HCT116 (cell line): ENCODE results near the gene PSTPIP2. TPM values are rescaled to one million over a fixed set of nuclear protein-coding genes. Genes with fewer than 3 reads are reported as not detected.

Source experiments
- ATF3 ChIP-seq: IDR thresholded peaks from 2 replicates; pipeline ENCODE4 v1.6.1; 2012
- CEBPB ChIP-seq: IDR thresholded peaks from 2 replicates; pipeline ENCODE4 v1.6.1; 2012; ENCODE audit warnings: low read depth
- CTCF ChIP-seq, 3 experiments: fragments of 200-600 bp in 1 of 3; sonication (generic) in 1 of 3; IDR thresholded peaks in 2 of 3; conservative IDR thresholded peaks in 1 of 3; 2 replicates each; pipeline ENCODE4 v1.5.1; 2012 to 2017; ENCODE audit warnings: low read depth in 2 of 3, low read length in 2 of 3, antibody characterized with exemption in 1 of 3, borderline replicate concordance in 1 of 3, control low read depth in 1 of 3, mild to moderate bottlenecking in 1 of 3, mixed read lengths in 1 of 3, mixed run types in 1 of 3, moderate library complexity in 1 of 3; ENCODE audit not compliant: insufficient read depth in 1 of 3
- ELF1 ChIP-seq: IDR thresholded peaks from 2 replicates; pipeline ENCODE4 v1.6.1; 2012; ENCODE audit warnings: low read depth, borderline replicate concordance
- EZH2phosphoT487 ChIP-seq: fragments of 200-600 bp; IDR thresholded peaks from 2 replicates; pipeline ENCODE4 v1.6.1; 2018; ENCODE audit warnings: antibody characterized with exemption, borderline replicate concordance
- POLR2AphosphoS5 ChIP-seq: IDR thresholded peaks from 2 replicates; pipeline ENCODE4 v1.6.1; 2011; ENCODE audit warnings: mild to moderate bottlenecking, low read depth, low read length, moderate library complexity
- SP1 ChIP-seq: IDR thresholded peaks from 2 replicates; pipeline ENCODE4 v1.6.1; 2012; ENCODE audit warnings: low read depth
- YY1 ChIP-seq: IDR thresholded peaks from 2 replicates; pipeline ENCODE4 v1.6.1; 2011; ENCODE audit warnings: low read length, low read depth, moderate library complexity, mild to moderate bottlenecking; ENCODE audit not compliant: insufficient replicate concordance; ENCODE audit errors: extremely low read depth
- ZBTB33 ChIP-seq: IDR thresholded peaks from 2 replicates; pipeline ENCODE4 v1.6.1; 2011; ENCODE audit warnings: mild to moderate bottlenecking, low read length, moderate library complexity; ENCODE audit not compliant: insufficient replicate concordance; ENCODE audit errors: extremely low read depth
- ZFX ChIP-seq: fragments of 450-650 bp; IDR thresholded peaks from 2 replicates; pipeline ENCODE4 v1.6.1; 2017
- total RNA-seq: library from RNA; stranded (reverse); gene quantifications from one replicate; pipeline ENCODE4 v1.2.1, GENCODE V29; 2021; ENCODE audit not compliant: unreplicated experiment

PSTPIP2 gene
- total RNA-seq, 1 experiment from 2014 or later = 20.0 TPM

GRCh38 chr18:46104128-46104911, 32.3 kb upstream of the PSTPIP2 start, which contains the start of gene HAUS1 (continued):
- TF ChIP-seq ATF3 (no peak), ELF1 (0 out of 2 replicates have a peak, but pooled peaks have one; percentile 20), CTCF (IDR thresholded peaks at IDR 0.05 in 2 of 3, conservative IDR thresholded peaks at IDR 0.05 in 1 of 3; ENCODE audit: borderline replicate concordance in 1 of 3, insufficient read depth in 1 of 3, low read depth in 2 of 3, low read length in 2 of 3) (no peak), POLR2AphosphoS5 (peak; percentile 87), ZFX (peak; percentile 89), ZBTB33 (no peak), EZH2phosphoT487 (no peak), SP1 (peak; percentile 64), YY1 (peak; percentile 62), CEBPB (no peak)
- TF ChIP-seq, all 23 proteins: peak for 8
